Measurements from ENCODE around the gene HOGA1. TPM values are rescaled to one million over a fixed set of nuclear protein-coding genes. Genes with fewer than 3 reads are reported as not detected.
"Not testable (repeated sequence)": the region's sequence is repeated elsewhere in the genome, so short reads cannot be mapped to it uniquely, and the experiment has no call there.

HOGA1 gene
- total RNA-seq, 4 donors from 2014 or later = 0.27 to 11.2 (median 4.1) TPM

- H3K4me1 ChIP-seq = peaks cover 32 to 40% of the 10 kb centered on the region in 2 donors
- peak; percentile 60 to 79 for DNase-seq
- H3K27me3 ChIP-seq = no peaks in the 10 kb centered on the region
- no peaks in the 10 kb centered on the region for H3K9me3 ChIP-seq
- H3K4me3 ChIP-seq = no peak overlapping the region
- ATAC-seq = peak; percentile 90 to 94
- peak overlapping the region in 3 of 4 donors; percentile 30 to 42 (median 35) for H3K27ac ChIP-seq
- TF ChIP-seq POLR2A (IDR thresholded peaks at IDR 0.05) (no peak), CTCF (IDR thresholded peaks at IDR 0.05 in 4 of 5, conservative IDR thresholded peaks at IDR 0.05 in 1 of 5) (peak; percentile 65 to 86 (median 82))
- no peaks in the 10 kb centered on the region for H3K36me3 ChIP-seq
- in situ Hi-C loops (cut with MboI; ENCODE audit: low sequenced_read_pairs in 4 of 4) (loop anchor here (5.0 to 10.0 kb wide), 3 partner anchors 89 to 99 kb away; no protein-coding TSS in a partner anchor), intact Hi-C loops (cut with DNase I; ENCODE audit: low total_unique reads) (loop anchor here (1.0 to 5.0 kb wide), 2 partner anchors 90 to 146 kb away; no protein-coding TSS in a partner anchor)
Observed at GRCh38 chr10:97553575-97554031, 30.6 kb upstream of the HOGA1 start.

- H3K36me3 ChIP-seq, H3K9me3 ChIP-seq, H3K4me3 ChIP-seq, DNase-seq, H3K27me3 ChIP-seq, ATAC-seq: not testable (repeated sequence)
- in situ Hi-C loops (cut with MboI; ENCODE audit: low sequenced_read_pairs in 4 of 4) (loop anchor here (5.0 to 10.0 kb wide), 3 partner anchors 90 to 100 kb away; no protein-coding TSS in a partner anchor), intact Hi-C loops (cut with DNase I; ENCODE audit: low total_unique reads) (loop anchor here (5.0 kb wide), 1 partner anchor 147 kb away; no protein-coding TSS in a partner anchor)
- Histone ChIP-seq H3K4me1 (peaks cover 25 to 34% of the 10 kb centered on the region in 2 donors), H3K27ac (peak overlapping the region in 1 of 4 donors; percentile 18)
Observed at GRCh38 chr10:97554336-97554735, 29.9 kb upstream of the HOGA1 start.

- ATAC-seq; H3K9me3 ChIP-seq; intact Hi-C loops (cut with DNase I; ENCODE audit: low total_unique reads); H3K4me3 ChIP-seq; H3K36me3 ChIP-seq; H3K27me3 ChIP-seq; DNase-seq: not testable (repeated sequence)
- in situ Hi-C loops (cut with MboI; ENCODE audit: low sequenced_read_pairs in 4 of 4) = loop anchor here in 3 of 4 donors (10.0 kb wide), 2 partner anchors 91 to 101 kb away; no protein-coding TSS in a partner anchor
- Histone ChIP-seq H3K4me1 (peaks cover 21 to 33% of the 10 kb centered on the region in 2 donors), H3K27ac (peak overlapping the region in 1 of 4 donors; percentile 42)
Observed at GRCh38 chr10:97555541-97555940, 28.6 kb upstream of the HOGA1 start.

GRCh38 chr10:97560731-97561381 is 23.3 kb upstream of the HOGA1 start:
- H3K9me3 ChIP-seq; intact Hi-C loops (cut with DNase I; ENCODE audit: low total_unique reads); in situ Hi-C loops (cut with MboI; ENCODE audit: low sequenced_read_pairs in 4 of 4); H3K36me3 ChIP-seq; H3K27me3 ChIP-seq: not testable (repeated sequence)
- peaks cover 18% of the 10 kb centered on the region in 2 donors for H3K4me1 ChIP-seq
- H3K4me3 ChIP-seq = peak overlapping the region; percentile 20 to 48 (median 30)
- ATAC-seq = peak; percentile 89 to 98
- peak; percentile 54 to 81 for DNase-seq
- peak overlapping the region; percentile 62 to 80 (median 73) for H3K27ac ChIP-seq

GRCh38 chr10:97561386-97562077 is 22.7 kb upstream of the HOGA1 start:
- H3K36me3 ChIP-seq; DNase-seq; H3K9me3 ChIP-seq; in situ Hi-C loops (cut with MboI; ENCODE audit: low sequenced_read_pairs in 4 of 4); H3K27me3 ChIP-seq; intact Hi-C loops (cut with DNase I; ENCODE audit: low total_unique reads); ATAC-seq: not testable (repeated sequence)
- Histone ChIP-seq H3K4me1 (peaks cover 18% of the 10 kb centered on the region in 2 donors), H3K4me3 (peak overlapping the region in 2 of 4 donors; percentile 28 to 48), H3K27ac (peak overlapping the region; percentile 62 to 80 (median 73))

- intact Hi-C loops (cut with DNase I; ENCODE audit: low total_unique reads); H3K9me3 ChIP-seq; ATAC-seq; in situ Hi-C loops (cut with MboI; ENCODE audit: low sequenced_read_pairs in 4 of 4); H3K27ac ChIP-seq; DNase-seq; H3K27me3 ChIP-seq; H3K4me3 ChIP-seq; H3K36me3 ChIP-seq: not testable (repeated sequence)
- H3K4me1 ChIP-seq = peaks cover 18% of the 10 kb centered on the region in 2 donors
Observed at GRCh38 chr10:97562329-97562728, 21.9 kb upstream of the HOGA1 start.

GRCh38 chr10:97563337-97563736 is 20.9 kb upstream of the HOGA1 start:
- intact Hi-C loops (cut with DNase I; ENCODE audit: low total_unique reads) (no loop called here), in situ Hi-C loops (cut with MboI; ENCODE audit: low sequenced_read_pairs in 4 of 4) (no loop called here)

More at GRCh38 chr10:97563337-97563736, 20.9 kb upstream of the HOGA1 start:
- Histone ChIP-seq H3K4me3 (no peak overlapping the region), H3K36me3 (no peaks in the 10 kb centered on the region), H3K4me1 (peaks cover 18% of the 10 kb centered on the region in 2 donors), H3K27me3 (no peaks in the 10 kb centered on the region), H3K27ac (no peak overlapping the region), H3K9me3 (no peaks in the 10 kb centered on the region)
- DNase-seq (no peak), ATAC-seq (no peak)
- TF ChIP-seq CTCF (IDR thresholded peaks at IDR 0.05 in 4 of 5, conservative IDR thresholded peaks at IDR 0.05 in 1 of 5) = no peak
- no peak for TF ChIP-seq POLR2A (IDR thresholded peaks at IDR 0.05)
